BE2C (cell line): ENCODE measurements around the gene DPM2.
A peak's percentile ranks its signal among the peaks of the same experiment; 100 is the strongest.

ENCODE experiments used
- DNase-seq: peaks from one replicate; pipeline ENCODE4 v3.0.0-alpha.2; 2020
- H3K27me3 ChIP-seq: fragments of 250-450 bp; sonication (Bioruptor Pico); 2 replicates; pipeline ENCODE4 v1.5.1; 2020; ENCODE audit warnings: mild to moderate bottlenecking
- H3K36me3 ChIP-seq: fragments of 250-450 bp; sonication (Bioruptor Pico); 2 replicates; pipeline ENCODE4 v1.5.1; 2020; ENCODE audit warnings: mild to moderate bottlenecking
- H3K4me1 ChIP-seq: fragments of 250-450 bp; sonication (Bioruptor Pico); 2 replicates; pipeline ENCODE4 v1.5.1; 2020
- H3K4me3 ChIP-seq: 2 replicates; pipeline ENCODE4 v1.5.1; 2011; ENCODE audit warnings: low read depth, low read length
- H3K9me3 ChIP-seq: fragments of 250-450 bp; sonication (Bioruptor Pico); 2 replicates; pipeline ENCODE4 v1.5.1; 2020
- TF ChIP-seq, protein P1 (sequence below): IDR thresholded peaks from 2 replicates; pipeline ENCODE4 v1.5.1; 2012; ENCODE audit warnings: mild to moderate bottlenecking, low read depth, low read length

DPM2 gene

DNA sequence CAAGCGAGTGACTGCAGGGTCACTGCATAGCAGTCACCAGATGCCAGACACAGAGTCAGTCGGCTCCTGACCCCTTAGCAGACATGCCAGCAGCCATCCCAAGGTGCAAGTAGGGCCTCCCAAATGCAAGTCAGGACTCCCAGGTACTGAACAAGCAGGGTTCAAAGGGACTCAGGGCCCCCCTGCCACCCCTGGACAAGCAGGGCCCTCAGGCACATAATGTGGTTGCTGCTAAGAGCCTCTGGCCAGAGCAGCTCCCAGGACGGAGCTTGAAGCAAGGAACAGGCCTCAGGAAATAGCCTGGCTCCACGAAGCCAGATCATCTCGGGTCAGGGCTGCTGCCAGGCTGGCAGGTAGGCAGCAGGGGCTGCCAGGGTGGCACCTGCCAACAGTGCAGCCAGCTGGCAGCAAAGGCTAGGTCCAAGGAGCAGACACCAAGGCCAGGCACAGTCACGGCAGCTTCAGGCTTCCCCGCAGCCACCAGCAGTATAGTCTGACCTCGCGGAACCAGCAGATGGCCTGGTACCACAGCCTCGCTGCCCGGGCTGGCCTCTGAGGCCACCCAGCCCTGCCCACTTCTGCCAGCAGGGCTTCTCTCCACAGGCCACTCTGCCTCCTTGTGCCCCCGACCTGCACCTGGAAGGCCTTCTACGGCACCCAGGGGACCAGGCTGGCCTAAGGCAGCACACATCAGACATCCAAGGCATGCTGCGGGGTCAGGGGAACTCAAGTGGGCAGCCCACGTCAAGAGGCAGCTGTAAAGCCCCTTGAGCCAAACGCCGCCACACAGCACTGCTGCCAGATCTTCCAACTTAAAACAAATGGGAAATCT lies 35.7 kb upstream of the DPM2 start:
- peaks cover 64% of the 10 kb centered on the region for H3K4me1 ChIP-seq
- DNase-seq: peak; percentile 39
- TF ChIP-seq, protein P1, sequence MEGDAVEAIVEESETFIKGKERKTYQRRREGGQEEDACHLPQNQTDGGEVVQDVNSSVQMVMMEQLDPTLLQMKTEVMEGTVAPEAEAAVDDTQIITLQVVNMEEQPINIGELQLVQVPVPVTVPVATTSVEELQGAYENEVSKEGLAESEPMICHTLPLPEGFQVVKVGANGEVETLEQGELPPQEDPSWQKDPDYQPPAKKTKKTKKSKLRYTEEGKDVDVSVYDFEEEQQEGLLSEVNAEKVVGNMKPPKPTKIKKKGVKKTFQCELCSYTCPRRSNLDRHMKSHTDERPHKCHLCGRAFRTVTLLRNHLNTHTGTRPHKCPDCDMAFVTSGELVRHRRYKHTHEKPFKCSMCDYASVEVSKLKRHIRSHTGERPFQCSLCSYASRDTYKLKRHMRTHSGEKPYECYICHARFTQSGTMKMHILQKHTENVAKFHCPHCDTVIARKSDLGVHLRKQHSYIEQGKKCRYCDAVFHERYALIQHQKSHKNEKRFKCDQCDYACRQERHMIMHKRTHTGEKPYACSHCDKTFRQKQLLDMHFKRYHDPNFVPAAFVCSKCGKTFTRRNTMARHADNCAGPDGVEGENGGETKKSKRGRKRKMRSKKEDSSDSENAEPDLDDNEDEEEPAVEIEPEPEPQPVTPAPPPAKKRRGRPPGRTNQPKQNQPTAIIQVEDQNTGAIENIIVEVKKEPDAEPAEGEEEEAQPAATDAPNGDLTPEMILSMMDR: no peak
- H3K4me3 ChIP-seq: no peak overlapping the region
- no peaks in the 10 kb centered on the region for H3K9me3 ChIP-seq
- no peaks in the 10 kb centered on the region for H3K36me3 ChIP-seq
- no peaks in the 10 kb centered on the region for H3K27me3 ChIP-seq

DNA sequence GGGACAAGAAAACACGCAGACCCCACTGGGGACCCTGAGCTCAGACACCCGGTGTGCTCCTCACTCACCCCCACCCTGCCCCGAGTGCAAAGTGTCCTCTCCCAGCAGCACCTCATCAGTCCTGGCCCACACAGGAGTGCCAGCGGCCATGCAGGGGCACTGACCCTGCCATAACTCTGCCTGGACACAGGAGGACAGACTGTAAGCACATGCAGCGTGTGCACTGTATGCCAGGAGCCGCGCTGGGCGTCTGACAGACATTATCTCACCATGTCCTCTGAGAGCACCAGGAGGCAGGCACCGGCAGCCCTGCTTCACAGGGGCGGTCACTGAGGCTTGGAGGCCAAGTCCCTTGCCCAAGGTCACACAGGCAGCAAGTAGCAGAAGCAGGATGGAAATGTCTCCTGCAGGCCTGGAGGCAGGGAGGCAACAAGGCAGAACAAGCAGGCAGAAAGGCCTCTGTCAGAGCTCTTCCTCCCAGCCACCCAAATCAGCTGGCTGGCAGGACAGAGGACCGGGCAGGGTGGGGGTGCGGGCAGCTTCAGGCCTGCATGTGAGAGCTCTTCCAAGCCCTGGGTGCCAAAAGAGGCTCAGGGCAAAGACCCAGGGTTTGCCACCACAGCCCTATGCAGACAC lies 34.7 kb upstream of the DPM2 start:
- Histone ChIP-seq H3K4me3 (peak overlapping the region; percentile 4; the same call in 1 of the 2 replicates), H3K36me3 (no peaks in the 10 kb centered on the region)
- DNase-seq: peak; percentile 76

DNA sequence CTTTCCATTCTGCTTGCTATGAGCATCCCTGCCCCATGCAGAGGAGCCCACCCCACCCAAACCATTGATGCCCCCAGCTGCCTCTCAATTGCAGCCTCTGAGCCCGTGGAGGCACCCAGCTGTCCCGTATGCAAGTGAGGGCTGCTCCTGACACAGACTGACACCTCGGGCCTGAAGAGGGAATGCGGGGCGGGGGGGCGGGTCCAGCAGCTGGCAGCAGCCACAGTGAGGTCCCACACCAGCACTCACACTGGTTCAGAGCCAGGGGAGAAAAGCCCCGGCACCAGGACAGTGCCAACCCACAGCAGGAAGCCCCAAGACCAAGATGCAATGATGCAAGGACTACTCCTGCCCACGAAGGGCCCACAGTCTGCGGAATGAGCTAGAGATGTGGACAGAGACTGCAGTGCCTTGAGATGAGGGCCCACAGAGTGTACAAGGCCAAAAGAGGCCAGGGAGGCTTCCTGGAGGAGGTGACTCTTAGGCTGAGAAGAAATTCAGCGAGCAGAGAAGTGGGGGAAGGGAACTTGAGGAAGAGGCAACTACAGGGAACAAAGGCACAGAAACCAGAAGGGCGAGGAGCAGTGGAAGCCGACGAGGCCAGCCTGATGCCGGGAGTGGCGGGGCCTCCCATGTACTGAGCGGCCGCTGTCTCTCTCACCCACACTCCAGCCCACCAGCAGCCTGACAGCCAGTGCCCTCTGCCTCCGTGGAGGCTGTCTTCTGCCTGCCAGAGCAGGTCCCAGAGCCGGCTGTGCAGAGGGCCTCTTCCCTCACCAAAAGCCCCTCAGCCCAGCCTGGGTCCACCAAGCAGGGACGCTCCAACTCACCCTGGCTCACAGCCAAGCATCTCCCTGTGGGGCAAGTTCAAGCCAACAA lies 33.9 kb upstream of the DPM2 start:
- peak; percentile 57 for DNase-seq
- Histone ChIP-seq H3K4me1 (peaks cover 72% of the 10 kb centered on the region), H3K36me3 (no peaks in the 10 kb centered on the region), H3K4me3 (peak overlapping the region; percentile 4; the same call in 1 of the 2 replicates), H3K9me3 (no peaks in the 10 kb centered on the region), H3K27me3 (no peaks in the 10 kb centered on the region)
- TF ChIP-seq, protein P1: no peak

More for the DNA sequence above, 34.7 kb upstream of the DPM2 start:
- H3K27me3 ChIP-seq: no peaks in the 10 kb centered on the region
- no peaks in the 10 kb centered on the region for H3K9me3 ChIP-seq
- TF ChIP-seq, protein P1: peak; percentile 12; the same call in 1 of the 2 replicates
- H3K4me1 ChIP-seq: peaks cover 65% of the 10 kb centered on the region

DNA sequence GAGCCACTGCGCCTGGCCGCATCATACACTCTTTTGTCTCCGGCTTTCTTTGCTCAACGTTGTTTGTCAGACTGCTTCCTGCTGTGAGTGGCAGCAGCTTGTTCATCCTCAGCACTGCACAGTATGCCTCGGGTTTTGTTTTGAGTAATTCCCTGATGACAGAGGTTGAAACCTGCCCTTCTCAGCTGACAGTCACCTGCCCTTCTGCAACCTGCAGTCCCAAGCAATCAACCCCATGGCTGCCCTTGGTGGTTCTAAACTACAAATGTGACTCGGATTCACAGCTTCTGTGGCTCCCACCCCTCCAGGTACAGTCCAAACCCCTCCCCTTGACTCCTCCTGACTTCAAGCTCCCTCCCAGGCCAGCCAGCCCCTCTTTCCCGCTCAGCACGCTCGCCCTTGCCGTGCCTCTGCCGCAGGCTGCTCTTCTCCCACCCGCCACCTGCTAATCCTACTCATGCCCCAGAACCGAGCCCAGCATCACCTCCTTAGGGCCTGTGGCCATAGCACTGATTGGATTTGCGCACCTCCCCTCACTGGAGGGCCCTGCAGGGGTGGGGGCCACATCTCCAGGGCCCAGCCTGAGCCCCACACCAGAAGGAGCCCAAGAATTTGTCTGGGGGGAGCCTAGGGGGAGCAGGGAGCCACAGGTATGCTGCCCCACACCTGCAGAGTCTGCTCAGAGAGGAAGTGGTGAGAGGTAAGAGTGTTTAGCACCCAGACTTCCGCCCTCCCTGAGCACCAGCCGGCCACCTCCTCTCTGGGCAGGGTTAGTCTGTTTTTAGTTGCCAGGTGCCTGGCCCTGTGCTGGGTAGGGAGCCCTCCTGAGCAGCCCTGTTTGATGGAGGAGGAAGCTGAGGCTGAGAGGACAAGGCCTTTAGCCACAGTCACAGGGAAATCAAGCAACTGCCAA lies 33.0 kb upstream of the DPM2 start:
- H3K4me3 ChIP-seq: no peak overlapping the region
- TF ChIP-seq, protein P1: no peak
- no peaks in the 10 kb centered on the region for H3K27me3 ChIP-seq
- H3K36me3 ChIP-seq: no peaks in the 10 kb centered on the region
- H3K4me1 ChIP-seq: peaks cover 82% of the 10 kb centered on the region
- DNase-seq: peak; percentile 11
- no peaks in the 10 kb centered on the region for H3K9me3 ChIP-seq

DNA sequence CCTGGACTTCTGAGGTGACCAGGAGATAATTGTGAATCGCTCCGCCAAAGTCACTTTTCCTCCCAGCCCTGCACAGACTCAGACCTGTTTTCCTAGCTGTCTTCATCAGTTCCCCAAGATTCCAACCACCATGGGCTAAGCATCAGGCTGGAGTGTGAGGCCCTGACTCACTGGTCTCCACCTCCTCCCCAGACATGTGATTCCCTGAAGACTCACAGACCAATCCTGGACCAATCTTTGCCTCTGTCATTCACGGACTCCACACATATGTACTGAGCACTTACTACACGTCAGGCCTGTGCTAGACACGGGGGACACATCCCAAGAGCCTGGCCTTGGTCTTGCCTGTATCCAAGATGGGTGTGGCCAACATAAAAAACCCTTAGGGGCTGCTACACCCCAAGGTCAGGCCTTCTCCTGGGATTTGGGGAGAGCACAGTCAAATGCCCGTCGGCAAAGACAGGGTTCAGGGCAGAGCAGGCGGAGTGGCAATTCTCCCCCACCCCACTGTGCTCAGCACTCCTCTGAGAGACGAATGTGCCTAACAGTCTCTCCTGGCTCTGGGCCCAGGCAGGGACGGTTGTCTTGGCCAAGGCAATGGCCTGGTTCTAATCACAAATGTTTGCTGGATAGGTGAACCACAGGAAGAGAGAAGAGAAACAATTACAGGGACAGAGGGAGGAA lies 31.2 kb upstream of the DPM2 start:
- Histone ChIP-seq H3K36me3 (no peaks in the 10 kb centered on the region), H3K27me3 (no peaks in the 10 kb centered on the region), H3K4me1 (peaks cover 78% of the 10 kb centered on the region), H3K4me3 (peak overlapping the region; percentile 5; the same call in 1 of the 2 replicates), H3K9me3 (no peaks in the 10 kb centered on the region)
- TF ChIP-seq, protein P1: no peak
- DNase-seq: peak; percentile 80
